ENCODE results near the gene ASB8.

DNA sequence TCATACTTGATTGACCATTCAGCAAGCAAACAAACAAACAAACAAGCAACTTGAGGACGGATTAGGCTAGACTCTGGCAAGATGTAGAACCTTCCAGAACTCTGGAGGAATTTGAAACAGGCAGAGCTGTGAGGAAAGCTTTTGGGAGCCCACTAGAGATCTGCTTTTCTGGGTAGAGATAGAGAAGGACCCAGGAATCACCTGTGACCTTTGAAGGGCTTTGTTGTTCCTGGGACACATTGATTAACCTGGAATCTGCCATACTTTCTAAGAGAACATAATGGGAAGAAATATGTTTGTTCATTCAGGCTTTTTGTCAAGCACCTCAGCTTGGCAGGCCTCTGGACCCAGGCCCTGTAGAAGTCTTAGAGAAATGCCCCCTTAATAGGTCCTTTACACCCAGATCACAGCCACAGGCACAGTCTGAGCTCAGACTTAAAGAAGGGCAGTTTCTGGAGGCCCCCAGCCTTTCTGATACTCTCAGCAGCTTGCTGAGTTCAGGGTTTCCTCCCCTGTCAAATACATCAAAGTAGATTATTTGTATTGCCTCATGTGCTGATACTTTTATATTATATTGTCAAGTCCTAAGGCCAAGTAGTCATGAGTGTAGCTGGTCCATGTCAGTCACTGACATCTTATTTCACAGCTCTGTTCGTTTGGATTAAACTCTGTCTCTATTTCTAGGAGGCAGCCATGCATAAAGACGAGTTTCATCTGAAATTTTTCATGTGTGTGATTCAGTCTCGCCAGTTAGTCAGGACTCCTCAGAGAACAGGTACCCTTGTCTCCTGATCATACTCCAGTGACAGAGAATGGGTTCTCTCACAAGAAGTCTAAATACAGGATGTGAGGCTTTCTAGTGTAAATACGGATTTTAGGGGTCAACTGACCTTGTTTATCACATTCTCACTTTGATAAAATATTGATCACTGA lies 50.4 kb downstream of the ASB8 start:
- TF ChIP-seq EZH2 (IDR thresholded peaks at IDR 0.05; ENCODE audit: insufficient read depth, poor library complexity, severe bottlenecking) (no peak), EZH2phosphoT487 (IDR thresholded peaks at IDR 0.05; ENCODE audit: insufficient read depth, low read depth) (no peak)
